CD4-positive, alpha-beta T cell treated with Interleukin-1 beta for 1 hour (primary cell): ENCODE data around the gene LIPG.

Source experiments
- DNase-seq, 2 donors: peaks; one replicate each; pipeline ENCODE4 v3.0.0-alpha.2; 2020 to 2022

The LIPG gene

GRCh38 chr18:49640741-49641140 lies 78.9 kb downstream of the LIPG start:
- no peak for DNase-seq

- DNase-seq = no peak
These were observed 83.3 kb downstream of the LIPG start for GRCh38 chr18:49645196-49645595.

- no peak for DNase-seq
These were observed 84.0 kb downstream of the LIPG start for GRCh38 chr18:49645841-49646351.

GRCh38 chr18:49646873-49647272 lies 85.0 kb downstream of the LIPG start:
- DNase-seq = no peak

GRCh38 chr18:49647496-49648168 lies 85.8 kb downstream of the LIPG start:
- no peak for DNase-seq

GRCh38 chr18:49648326-49648725 lies 86.5 kb downstream of the LIPG start:
- no peak for DNase-seq
